HUES48 (cell line): Measurements from ENCODE around the gene KCNG4.
"Not testable (repeated sequence)": the region's sequence is repeated elsewhere in the genome, so short reads cannot be mapped to it uniquely, and the experiment has no call there.

Source experiments
- H3K27ac ChIP-seq: one replicate; pipeline ENCODE4 v1.7.0; 2013; ENCODE audit warnings: low read depth, low read length, inconsistent platforms
- H3K27me3 ChIP-seq: 2 replicates; pipeline ENCODE4 v1.6.1; 2013; ENCODE audit warnings: mild to moderate bottlenecking, low read length; ENCODE audit not compliant: control insufficient read depth, insufficient read depth
- H3K36me3 ChIP-seq: 2 replicates; pipeline ENCODE4 v1.6.1; 2013; ENCODE audit warnings: low read length; ENCODE audit not compliant: control insufficient read depth, insufficient read depth
- H3K4me1 ChIP-seq: 2 replicates; pipeline ENCODE4 v1.6.1; 2013; ENCODE audit warnings: mild to moderate bottlenecking, low read length; ENCODE audit not compliant: control insufficient read depth, insufficient read depth
- H3K4me3 ChIP-seq: 2 replicates; pipeline ENCODE4 v1.5.1; 2013; ENCODE audit warnings: mild to moderate bottlenecking, low read depth, low read length
- H3K9ac ChIP-seq: 2 replicates; pipeline ENCODE4 v1.6.1; 2013; ENCODE audit warnings: mild to moderate bottlenecking, low read depth, low read length, moderate library complexity
- H3K9me3 ChIP-seq: 2 replicates; pipeline ENCODE4 v1.6.1; 2013; ENCODE audit warnings: low read length; ENCODE audit not compliant: control insufficient read depth, insufficient read depth

The KCNG4 gene

DNA sequence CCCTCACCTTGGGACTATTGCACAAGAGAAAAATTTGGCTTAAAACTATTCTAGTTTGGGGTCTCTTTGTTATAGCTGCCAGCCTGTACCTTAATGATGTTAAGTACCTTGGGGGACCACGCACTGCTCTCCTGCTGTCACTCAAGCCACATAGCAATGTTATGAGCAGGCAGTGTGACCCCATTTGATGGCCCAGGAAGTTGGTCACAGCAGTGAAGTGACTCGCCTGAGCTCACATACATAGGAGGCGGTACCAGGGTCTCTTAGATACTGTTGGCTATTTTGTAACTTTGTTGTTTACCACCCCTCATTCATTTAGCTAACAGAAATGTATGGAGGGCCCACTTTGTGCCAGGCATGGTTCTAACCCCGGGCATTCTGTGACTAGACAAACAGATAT is 16.4 kb downstream of the KCNG4 start:
- Histone ChIP-seq H3K9me3 (no peaks in the 10 kb centered on the region), H3K36me3 (no peaks in the 10 kb centered on the region), H3K27ac (no peak overlapping the region), H3K9ac (no peak overlapping the region), H3K4me3 (no peak overlapping the region), H3K27me3 (no peaks in the 10 kb centered on the region), H3K4me1 (peaks cover 5% of the 10 kb centered on the region; the same call in 1 of the 2 replicates)

GRCh38 chr16:84220851-84221250 is 19.0 kb downstream of the KCNG4 start:
- Histone ChIP-seq H3K27ac (no peak overlapping the region), H3K4me1 (no peaks in the 10 kb centered on the region)

DNA sequence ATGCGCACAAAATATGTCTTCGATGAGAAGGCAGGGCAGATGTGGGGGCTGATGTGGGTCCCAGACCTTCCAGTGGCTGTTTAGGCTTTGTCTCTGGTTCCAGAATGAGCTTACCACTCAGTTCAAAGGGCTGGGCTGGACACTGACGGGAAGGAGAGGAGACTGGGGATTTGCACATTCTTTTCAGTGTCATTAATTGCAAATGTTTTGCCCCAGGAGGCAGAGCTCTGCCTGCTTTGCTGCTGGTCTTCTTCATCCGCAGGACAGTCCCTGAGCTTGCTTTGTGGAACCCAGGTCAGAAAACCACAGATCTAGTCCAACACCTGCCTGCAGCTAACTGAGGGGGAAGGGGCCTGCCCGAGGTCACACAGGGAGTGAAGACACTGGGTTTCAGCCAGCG is 20.9 kb downstream of the KCNG4 start:
- no peak overlapping the region for H3K27ac ChIP-seq
- no peak overlapping the region for H3K4me3 ChIP-seq
- no peak overlapping the region for H3K9ac ChIP-seq
- H3K27me3 ChIP-seq: no peaks in the 10 kb centered on the region
- H3K36me3 ChIP-seq: no peaks in the 10 kb centered on the region
- no peaks in the 10 kb centered on the region for H3K4me1 ChIP-seq
- no peaks in the 10 kb centered on the region for H3K9me3 ChIP-seq

More at GRCh38 chr16:84220851-84221250, 19.0 kb downstream of the KCNG4 start:
- Histone ChIP-seq H3K9ac (no peak overlapping the region), H3K27me3 (no peaks in the 10 kb centered on the region), H3K36me3 (no peaks in the 10 kb centered on the region), H3K9me3 (no peaks in the 10 kb centered on the region), H3K4me3 (no peak overlapping the region)

- no peak overlapping the region for H3K9ac ChIP-seq
- no peaks in the 10 kb centered on the region for H3K9me3 ChIP-seq
- H3K36me3 ChIP-seq: no peaks in the 10 kb centered on the region
- no peaks in the 10 kb centered on the region for H3K4me1 ChIP-seq
- no peak overlapping the region for H3K4me3 ChIP-seq
- H3K27me3 ChIP-seq: no peaks in the 10 kb centered on the region
- H3K27ac ChIP-seq: no peak overlapping the region
Observed at GRCh38 chr16:84218176-84218823, 21.5 kb downstream of the KCNG4 start.

DNA sequence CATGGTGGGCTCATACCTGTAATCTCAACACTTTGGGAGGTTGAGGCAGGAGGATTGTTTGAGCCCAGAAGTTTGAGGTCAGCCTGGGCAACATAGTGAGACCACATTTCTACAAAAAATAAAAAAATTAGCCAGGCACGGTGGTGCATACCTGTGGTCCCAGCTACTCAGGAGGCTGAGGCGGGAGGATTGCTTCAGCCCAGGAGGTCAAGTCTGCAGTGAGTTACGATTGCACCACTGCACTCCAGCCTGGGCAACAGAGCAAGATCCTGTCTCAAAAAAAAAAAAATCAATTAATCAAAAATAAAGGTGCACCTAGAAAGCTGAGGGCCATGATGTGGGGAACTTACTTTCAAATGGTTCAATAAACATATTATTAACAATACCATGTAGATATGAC is 23.7 kb downstream of the KCNG4 start:
- H3K4me1 ChIP-seq, H3K9me3 ChIP-seq, H3K27me3 ChIP-seq, H3K9ac ChIP-seq, H3K27ac ChIP-seq, H3K36me3 ChIP-seq, H3K4me3 ChIP-seq: not testable (repeated sequence)

- Histone ChIP-seq H3K27me3 (no peaks in the 10 kb centered on the region), H3K9me3 (no peaks in the 10 kb centered on the region), H3K4me3 (no peak overlapping the region), H3K4me1 (no peaks in the 10 kb centered on the region), H3K36me3 (no peaks in the 10 kb centered on the region), H3K9ac (no peak overlapping the region), H3K27ac (no peak overlapping the region)
Observed at GRCh38 chr16:84215531-84215930, 24.3 kb downstream of the KCNG4 start.

DNA sequence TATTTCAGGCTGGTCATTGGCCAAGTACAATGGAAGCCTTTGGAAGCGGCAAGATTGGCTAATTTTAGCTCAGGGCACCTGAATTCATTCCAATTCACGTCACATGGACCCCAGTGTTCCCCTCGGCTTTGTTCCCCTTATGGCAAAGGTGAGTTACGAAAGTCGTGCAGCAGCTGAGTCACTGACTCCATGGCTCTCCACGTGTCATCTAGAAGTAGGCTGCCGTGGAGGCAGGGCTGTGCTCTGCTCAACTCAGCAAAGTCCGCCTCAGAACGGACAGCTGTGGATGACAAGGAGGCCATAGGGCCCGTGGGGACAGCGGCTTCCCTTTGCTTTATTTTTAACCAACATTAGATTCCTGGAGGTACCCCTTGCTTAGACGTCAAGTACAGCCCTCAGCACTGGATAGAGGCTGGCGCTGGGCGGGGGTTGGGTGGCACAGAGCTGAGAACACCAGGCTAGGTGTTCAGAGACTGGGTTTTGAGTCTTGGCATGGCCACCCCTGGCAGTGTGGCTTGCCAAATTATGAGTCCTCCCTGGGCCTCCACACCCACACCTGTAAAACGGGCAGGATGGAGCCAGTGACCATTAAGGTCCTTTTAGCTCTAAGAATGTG is 25.3 kb downstream of the KCNG4 start:
- H3K9ac ChIP-seq: no peak overlapping the region
- no peaks in the 10 kb centered on the region for H3K36me3 ChIP-seq
- no peaks in the 10 kb centered on the region for H3K4me1 ChIP-seq
- no peak overlapping the region for H3K4me3 ChIP-seq
- no peaks in the 10 kb centered on the region for H3K9me3 ChIP-seq
- no peak overlapping the region for H3K27ac ChIP-seq
- no peaks in the 10 kb centered on the region for H3K27me3 ChIP-seq

GRCh38 chr16:84212631-84213030 is 27.2 kb downstream of the KCNG4 start:
- no peak overlapping the region for H3K4me3 ChIP-seq
- no peaks in the 10 kb centered on the region for H3K27me3 ChIP-seq
- no peaks in the 10 kb centered on the region for H3K9me3 ChIP-seq
- H3K36me3 ChIP-seq: no peaks in the 10 kb centered on the region
- H3K9ac ChIP-seq: no peak overlapping the region
- no peak overlapping the region for H3K27ac ChIP-seq
- no peaks in the 10 kb centered on the region for H3K4me1 ChIP-seq

DNA sequence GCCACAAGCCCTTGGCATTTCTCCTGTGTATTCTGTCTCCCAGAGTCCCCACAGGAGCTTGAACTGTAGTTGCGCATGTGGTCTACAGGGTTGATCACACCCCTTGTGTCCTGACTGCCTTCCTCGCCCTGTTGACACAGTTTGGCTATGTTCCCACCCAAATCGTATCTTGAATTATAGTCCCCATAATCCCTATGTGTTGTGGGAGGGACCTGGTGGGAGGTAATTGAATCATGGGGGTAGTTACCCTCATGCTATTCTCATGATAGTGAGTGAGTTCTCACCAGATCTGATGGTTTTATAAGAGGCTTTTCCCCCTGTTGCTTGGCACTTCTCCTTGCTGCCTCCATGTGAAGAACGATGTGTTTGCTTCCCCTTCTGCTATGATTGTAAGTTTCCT is 27.7 kb downstream of the KCNG4 start:
- Histone ChIP-seq H3K36me3 (no peaks in the 10 kb centered on the region), H3K9me3 (no peaks in the 10 kb centered on the region), H3K27me3 (no peaks in the 10 kb centered on the region), H3K27ac (no peak overlapping the region), H3K4me1 (no peaks in the 10 kb centered on the region), H3K9ac (no peak overlapping the region), H3K4me3 (no peak overlapping the region)

DNA sequence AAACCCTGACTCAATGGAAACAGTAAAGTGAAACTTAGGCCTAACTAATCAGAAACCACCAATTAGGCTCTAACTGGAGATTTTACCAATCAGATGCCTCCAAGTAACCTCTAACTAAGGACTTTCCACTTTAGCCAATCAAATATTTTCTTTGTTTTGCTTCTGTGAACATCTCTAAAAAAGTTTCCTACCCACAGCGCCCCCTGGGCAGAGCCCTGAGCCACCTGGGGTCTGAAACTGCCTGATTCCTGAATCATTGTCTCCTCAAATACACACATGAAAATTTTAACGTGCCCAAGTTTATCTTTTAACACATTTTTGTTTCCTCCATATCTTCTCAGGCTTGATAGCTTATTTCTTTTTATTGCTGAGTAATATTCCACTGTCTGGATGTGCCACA is 29.8 kb downstream of the KCNG4 start:
- H3K4me3 ChIP-seq: no peak overlapping the region
- no peaks in the 10 kb centered on the region for H3K27me3 ChIP-seq
- no peaks in the 10 kb centered on the region for H3K9me3 ChIP-seq
- no peak overlapping the region for H3K27ac ChIP-seq
- no peaks in the 10 kb centered on the region for H3K4me1 ChIP-seq
- H3K9ac ChIP-seq: no peak overlapping the region
- H3K36me3 ChIP-seq: no peaks in the 10 kb centered on the region

GRCh38 chr16:84207879-84208278 is 31.9 kb downstream of the KCNG4 start:
- Histone ChIP-seq H3K27me3 (no peaks in the 10 kb centered on the region), H3K9ac (no peak overlapping the region), H3K9me3 (no peaks in the 10 kb centered on the region), H3K36me3 (no peaks in the 10 kb centered on the region), H3K4me1 (no peaks in the 10 kb centered on the region), H3K27ac (no peak overlapping the region), H3K4me3 (no peak overlapping the region)
